ENCODE results near the gene GEN1.
A peak's percentile ranks its signal among the peaks of the same experiment; 100 is the strongest.

The GEN1 gene

GRCh38 chr2:17763641-17764333, 9.8 kb downstream of the GEN1 start:
- Mint-ChIP-seq H3K27ac (no peak overlapping the region), H3K4me3 (no peak overlapping the region)
- DNase-seq = no peak

GRCh38 chr2:17765398-17765797, 11.5 kb downstream of the GEN1 start:
- DNase-seq (no peak), ATAC-seq (replicated peaks) (no peak)
- Mint-ChIP-seq H3K27me3 (no peaks in the 10 kb centered on the region), H3K4me3 (no peak overlapping the region), H3K4me1 (peaks cover 0 to 2% of the 10 kb centered on the region in 2 donors), H3K27ac (no peak overlapping the region), H3K9me3 (no peaks in the 10 kb centered on the region), H3K36me3 (peaks cover 18 to 24% of the 10 kb centered on the region in 2 donors)

More at GRCh38 chr2:17763641-17764333, 9.8 kb downstream of the GEN1 start:
- ATAC-seq (replicated peaks) = no peak
- H3K9me3 Mint-ChIP-seq = no peaks in the 10 kb centered on the region
- peaks cover 0 to 11% of the 10 kb centered on the region in 2 donors for H3K4me1 Mint-ChIP-seq
- H3K36me3 Mint-ChIP-seq = peaks cover 22 to 28% of the 10 kb centered on the region in 2 donors
- no peaks in the 10 kb centered on the region for H3K27me3 Mint-ChIP-seq

GRCh38 chr2:17768894-17769293, 15.0 kb downstream of the GEN1 start:
- Mint-ChIP-seq H3K4me1 (no peaks in the 10 kb centered on the region), H3K9me3 (no peaks in the 10 kb centered on the region), H3K27ac (no peak overlapping the region), H3K4me3 (no peak overlapping the region), H3K27me3 (no peaks in the 10 kb centered on the region), H3K36me3 (peaks cover 13 to 27% of the 10 kb centered on the region in 2 donors)
- ATAC-seq (replicated peaks) (no peak), DNase-seq (no peak)

- ATAC-seq (replicated peaks) (no peak), DNase-seq (no peak)
- no peaks in the 10 kb centered on the region for H3K4me1 Mint-ChIP-seq
- H3K36me3 Mint-ChIP-seq = peaks cover 23 to 40% of the 10 kb centered on the region in 2 donors
- no peak overlapping the region for H3K27ac Mint-ChIP-seq
- H3K9me3 Mint-ChIP-seq = no peaks in the 10 kb centered on the region
- no peaks in the 10 kb centered on the region for H3K27me3 Mint-ChIP-seq
- H3K4me3 Mint-ChIP-seq = no peak overlapping the region
These were observed 18.0 kb downstream of the GEN1 start for GRCh38 chr2:17771956-17772355.

- H3K27me3 Mint-ChIP-seq = no peaks in the 10 kb centered on the region
- H3K4me1 Mint-ChIP-seq = no peaks in the 10 kb centered on the region
- DNase-seq = no peak
- H3K36me3 Mint-ChIP-seq = peaks cover 23 to 37% of the 10 kb centered on the region in 2 donors
- H3K4me3 Mint-ChIP-seq = no peak overlapping the region
- no peak overlapping the region for H3K27ac Mint-ChIP-seq
- no peak for ATAC-seq (replicated peaks)
- H3K9me3 Mint-ChIP-seq = no peaks in the 10 kb centered on the region
These were observed 18.6 kb downstream of the GEN1 start for GRCh38 chr2:17772532-17772931.

GRCh38 chr2:17780546-17780945, 26.6 kb downstream of the GEN1 start:
- H3K36me3 Mint-ChIP-seq = peaks cover 8 to 16% of the 10 kb centered on the region in 2 donors
- DNase-seq = no peak

GRCh38 chr2:17781482-17781881, 27.5 kb downstream of the GEN1 start:
- no peak for ATAC-seq (replicated peaks)
- Mint-ChIP-seq H3K27me3 (no peaks in the 10 kb centered on the region), H3K27ac (no peak overlapping the region), H3K4me1 (no peaks in the 10 kb centered on the region), H3K36me3 (peaks cover 4 to 11% of the 10 kb centered on the region in 2 donors), H3K4me3 (no peak overlapping the region), H3K9me3 (no peaks in the 10 kb centered on the region)
- DNase-seq = no peak

More at GRCh38 chr2:17780546-17780945, 26.6 kb downstream of the GEN1 start:
- Mint-ChIP-seq H3K27ac (no peak overlapping the region), H3K4me1 (no peaks in the 10 kb centered on the region), H3K4me3 (no peak overlapping the region), H3K27me3 (no peaks in the 10 kb centered on the region), H3K9me3 (no peaks in the 10 kb centered on the region)
- ATAC-seq (replicated peaks) = no peak

GRCh38 chr2:17786727-17787126, 32.8 kb downstream of the GEN1 start:
- DNase-seq (no peak), ATAC-seq (replicated peaks) (no peak)
- Mint-ChIP-seq H3K36me3 (peaks cover 3 to 4% of the 10 kb centered on the region in 2 donors), H3K27me3 (no peaks in the 10 kb centered on the region), H3K4me1 (peaks cover 6 to 10% of the 10 kb centered on the region in 2 donors), H3K27ac (no peak overlapping the region), H3K4me3 (no peak overlapping the region), H3K9me3 (no peaks in the 10 kb centered on the region)

GRCh38 chr2:17788773-17789172, 34.8 kb downstream of the GEN1 start:
- no peak for ATAC-seq (replicated peaks)
- Mint-ChIP-seq H3K27ac (no peak overlapping the region), H3K27me3 (no peaks in the 10 kb centered on the region), H3K36me3 (no peaks in the 10 kb centered on the region), H3K4me3 (no peak overlapping the region), H3K4me1 (peaks cover 12 to 30% of the 10 kb centered on the region in 2 donors), H3K9me3 (no peaks in the 10 kb centered on the region)
- no peak for DNase-seq

- no peak for DNase-seq
- H3K9me3 Mint-ChIP-seq = no peaks in the 10 kb centered on the region
- no peak overlapping the region for H3K27ac Mint-ChIP-seq
- no peaks in the 10 kb centered on the region for H3K36me3 Mint-ChIP-seq
- H3K4me3 Mint-ChIP-seq = no peak overlapping the region
- peaks cover 12 to 41% of the 10 kb centered on the region in 2 donors for H3K4me1 Mint-ChIP-seq
- ATAC-seq (replicated peaks) = no peak
- no peaks in the 10 kb centered on the region for H3K27me3 Mint-ChIP-seq
These were observed 36.6 kb downstream of the GEN1 start for GRCh38 chr2:17790536-17790935.

GRCh38 chr2:17791121-17791816, 37.3 kb downstream of the GEN1 start:
- Mint-ChIP-seq H3K36me3 (no peaks in the 10 kb centered on the region), H3K27ac (peak overlapping the region; percentile 65), H3K4me3 (no peak overlapping the region), H3K27me3 (no peaks in the 10 kb centered on the region), H3K9me3 (no peaks in the 10 kb centered on the region), H3K4me1 (peaks cover 12 to 43% of the 10 kb centered on the region in 2 donors)
- DNase-seq (no peak), ATAC-seq (replicated peaks) (peak in 1 of 2 donors; percentile 14)

GRCh38 chr2:17791817-17792130, 37.8 kb downstream of the GEN1 start:
- no peak overlapping the region for H3K4me3 Mint-ChIP-seq
- H3K9me3 Mint-ChIP-seq = no peaks in the 10 kb centered on the region
- no peak overlapping the region for H3K27ac Mint-ChIP-seq
- H3K36me3 Mint-ChIP-seq = no peaks in the 10 kb centered on the region
- DNase-seq (no peak), ATAC-seq (replicated peaks) (no peak)
- H3K27me3 Mint-ChIP-seq = no peaks in the 10 kb centered on the region
- peaks cover 12 to 43% of the 10 kb centered on the region in 2 donors for H3K4me1 Mint-ChIP-seq

- H3K4me3 Mint-ChIP-seq = no peak overlapping the region
- H3K4me1 Mint-ChIP-seq = peaks cover 12 to 43% of the 10 kb centered on the region in 2 donors
- peak in 1 of 2 donors; percentile 29 for ATAC-seq (replicated peaks)
- no peak overlapping the region for H3K27ac Mint-ChIP-seq
- H3K36me3 Mint-ChIP-seq = no peaks in the 10 kb centered on the region
- no peak for DNase-seq
- no peaks in the 10 kb centered on the region for H3K27me3 Mint-ChIP-seq
- H3K9me3 Mint-ChIP-seq = no peaks in the 10 kb centered on the region
These were observed 38.6 kb downstream of the GEN1 start for GRCh38 chr2:17792515-17792914.

GRCh38 chr2:17793296-17793695, 39.4 kb downstream of the GEN1 start:
- DNase-seq = no peak
- no peak overlapping the region for H3K27ac Mint-ChIP-seq
- H3K9me3 Mint-ChIP-seq = peaks cover 0 to 2% of the 10 kb centered on the region in 2 donors
- H3K36me3 Mint-ChIP-seq = no peaks in the 10 kb centered on the region
- H3K4me1 Mint-ChIP-seq = peaks cover 12 to 43% of the 10 kb centered on the region in 2 donors
- no peak for ATAC-seq (replicated peaks)
- H3K27me3 Mint-ChIP-seq = no peaks in the 10 kb centered on the region
- no peak overlapping the region for H3K4me3 Mint-ChIP-seq

GRCh38 chr2:17793803-17794354, 39.9 kb downstream of the GEN1 start:
- ATAC-seq (replicated peaks) = peak in 1 of 2 donors; percentile 23
- Mint-ChIP-seq H3K4me1 (peaks cover 12 to 45% of the 10 kb centered on the region in 2 donors), H3K27me3 (no peaks in the 10 kb centered on the region), H3K4me3 (no peak overlapping the region), H3K27ac (no peak overlapping the region), H3K9me3 (peaks cover 0 to 2% of the 10 kb centered on the region in 2 donors), H3K36me3 (no peaks in the 10 kb centered on the region)
- DNase-seq = no peak

Measured in stimulated activated naive B cell treated with anti-CD40 and anti-IgM and Interleukin-4, amounts not matched to agents 10 μg/mL and 1 μg/mL and 100 μg/mL, for 72 hours (primary cell).